ENCODE data around the gene NOC4L.
"Not testable (repeated sequence)": the region's sequence is repeated elsewhere in the genome, so short reads cannot be mapped to it uniquely, and the experiment has no call there.

Gene NOC4L

GRCh38 chr12:132182206-132182710 is 38.0 kb downstream of the NOC4L start:
- DNase-seq (ENCODE audit: low read depth) = no peak

GRCh38 chr12:132182711-132183365 is 38.6 kb downstream of the NOC4L start:
- no peak for DNase-seq (ENCODE audit: low read depth)

- DNase-seq (ENCODE audit: low read depth) = no peak
Measured at GRCh38 chr12:132185705-132186104, 41.4 kb downstream of the NOC4L start.

GRCh38 chr12:132186208-132186856 is 42.1 kb downstream of the NOC4L start:
- no peak for DNase-seq (ENCODE audit: low read depth)

- DNase-seq (ENCODE audit: low read depth) = no peak
Measured at GRCh38 chr12:132186857-132187620, 42.8 kb downstream of the NOC4L start.

- DNase-seq (ENCODE audit: low read depth) = no peak
Measured at GRCh38 chr12:132187646-132188450, 43.6 kb downstream of the NOC4L start.

GRCh38 chr12:132188451-132188901 is 44.2 kb downstream of the NOC4L start:
- no peak for DNase-seq (ENCODE audit: low read depth)

- no peak for DNase-seq (ENCODE audit: low read depth)
Measured at GRCh38 chr12:132188916-132189325, 44.7 kb downstream of the NOC4L start.

GRCh38 chr12:132189378-132190011 is 45.2 kb downstream of the NOC4L start:
- peak; percentile 58 for DNase-seq (ENCODE audit: low read depth)

GRCh38 chr12:132190012-132190755 is 45.9 kb downstream of the NOC4L start:
- DNase-seq (ENCODE audit: low read depth) = no peak

- no peak for DNase-seq (ENCODE audit: low read depth)
Measured at GRCh38 chr12:132190834-132191500, 46.7 kb downstream of the NOC4L start.

- DNase-seq (ENCODE audit: low read depth) = no peak
Measured at GRCh38 chr12:132191715-132192553, 47.7 kb downstream of the NOC4L start.

GRCh38 chr12:132194056-132194455 is 49.8 kb downstream of the NOC4L start:
- no peak for DNase-seq (ENCODE audit: low read depth)

- no peak for DNase-seq (ENCODE audit: low read depth)
Measured at GRCh38 chr12:132194556-132194955, 50.3 kb downstream of the NOC4L start.

GRCh38 chr12:132195242-132195641 is 51.0 kb downstream of the NOC4L start:
- not testable (repeated sequence) for DNase-seq (ENCODE audit: low read depth)

GRCh38 chr12:132196038-132196872 is 52.0 kb downstream of the NOC4L start:
- DNase-seq (ENCODE audit: low read depth) = no peak

- no peak for DNase-seq (ENCODE audit: low read depth)
Measured at GRCh38 chr12:132196873-132197390, 52.7 kb downstream of the NOC4L start.
